GM21528 (cell line): ENCODE results near the gene PLAGL2.

Source experiments
- ATAC-seq: cut with Tn5 transposase; IDR thresholded peaks from one replicate; pipeline ENCODE4 v1.9.1; 2021; ENCODE audit warnings: mild to moderate bottlenecking, moderate library complexity; ENCODE audit not compliant: unreplicated experiment, low FRiP score

Gene PLAGL2

DNA sequence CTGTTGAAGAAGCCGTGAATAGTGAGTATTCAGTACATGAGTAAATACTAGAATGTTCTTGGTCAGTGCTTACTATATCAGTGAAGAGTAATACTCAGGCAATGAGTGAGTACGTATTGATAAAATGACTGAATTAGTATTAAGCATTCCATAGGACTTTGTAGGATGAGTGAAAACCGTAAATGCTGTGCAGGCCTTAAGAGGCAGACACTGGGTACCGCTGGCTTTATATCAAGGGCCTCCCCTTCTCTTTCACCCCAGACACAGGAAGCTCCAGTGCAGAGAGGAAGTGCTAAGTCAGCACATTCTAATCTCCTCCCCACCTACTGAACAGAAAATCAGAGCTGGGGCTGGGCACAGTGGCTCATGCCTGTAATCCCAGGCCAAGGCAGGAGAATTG, 24.3 kb upstream of the PLAGL2 start:
- no peak for ATAC-seq

DNA sequence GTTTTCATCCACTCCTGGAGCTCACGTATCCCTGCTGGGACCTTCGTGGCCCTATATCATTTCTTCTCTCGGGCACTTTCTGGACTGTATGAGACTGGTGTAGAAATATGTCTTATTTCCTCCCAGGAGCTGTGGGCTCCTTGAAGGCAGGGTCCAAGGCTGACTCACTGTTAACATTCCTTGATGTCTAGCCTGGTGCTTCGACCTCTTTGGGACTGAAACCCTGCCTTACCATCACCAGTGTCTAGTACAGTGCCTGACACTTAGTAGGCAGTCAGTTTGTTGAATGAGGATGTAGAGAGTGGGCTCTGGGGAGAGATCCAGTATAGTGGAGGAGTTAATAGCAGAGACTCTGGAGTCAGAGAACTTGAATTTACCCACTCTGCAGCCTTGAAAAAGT, 23.7 kb upstream of the PLAGL2 start:
- ATAC-seq: no peak

DNA sequence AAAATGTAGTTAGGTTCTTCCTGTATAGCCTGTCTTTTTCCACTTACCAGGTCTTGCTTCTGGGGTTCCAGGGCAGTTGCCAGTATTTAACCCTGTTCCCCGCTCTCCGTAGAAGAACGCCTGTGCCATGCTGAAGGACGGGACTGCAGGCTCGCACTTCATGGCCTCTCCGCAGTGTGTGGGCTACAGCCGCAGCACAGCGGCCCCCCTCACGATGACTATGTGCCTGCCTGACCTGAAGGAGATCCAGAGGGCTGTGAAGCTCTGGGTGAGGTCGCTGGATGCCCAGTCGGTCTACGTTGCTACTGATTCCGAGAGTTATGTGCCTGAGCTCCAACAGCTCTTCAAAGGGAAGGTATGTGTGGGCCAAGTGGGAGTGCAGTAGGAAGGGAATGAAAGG, 23.2 kb upstream of the PLAGL2 start:
- no peak for ATAC-seq

GRCh38 chr20:32229251-32229747, 21.8 kb upstream of the PLAGL2 start:
- ATAC-seq: no peak

- ATAC-seq: no peak
These were observed 20.5 kb upstream of the PLAGL2 start for GRCh38 chr20:32227744-32228688.

DNA sequence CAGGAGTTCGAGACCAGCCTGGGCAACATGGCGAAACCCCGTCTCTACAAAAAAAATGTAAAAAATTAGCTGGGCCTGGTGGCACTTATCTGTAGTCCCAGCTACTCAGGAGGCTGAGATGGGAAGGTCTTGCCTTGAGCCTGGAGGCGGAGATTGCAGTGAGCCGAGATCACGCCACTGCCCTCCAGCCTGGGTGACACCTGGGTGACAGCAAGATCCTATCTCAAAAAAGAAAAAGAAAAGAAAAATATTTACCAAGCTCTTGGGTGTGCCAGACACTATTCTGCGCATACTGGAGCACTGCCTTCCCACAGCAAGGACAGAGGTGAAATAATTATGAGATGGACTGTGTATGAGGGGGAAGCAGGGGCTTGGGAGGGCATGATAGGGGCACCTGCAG, 19.8 kb upstream of the PLAGL2 start:
- ATAC-seq: no peak

DNA sequence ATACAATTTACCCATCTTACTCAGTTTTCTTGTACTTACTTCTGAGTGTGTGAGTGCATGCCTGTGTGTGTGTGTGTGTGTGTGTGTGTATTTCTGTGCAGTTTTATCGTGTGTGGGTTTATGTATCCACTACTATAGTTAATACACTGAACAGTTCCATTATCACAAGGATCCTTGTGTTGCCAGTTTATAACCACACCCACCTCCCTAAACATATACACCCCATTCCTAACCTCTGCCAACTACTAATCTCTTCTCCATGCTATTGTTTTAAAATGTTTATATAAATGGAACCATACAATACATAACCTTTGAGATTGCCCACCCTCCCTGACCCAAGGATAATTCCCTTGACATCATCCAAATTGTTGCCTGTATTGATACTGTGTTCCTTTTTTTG, 18.8 kb upstream of the PLAGL2 start:
- no peak for ATAC-seq

DNA sequence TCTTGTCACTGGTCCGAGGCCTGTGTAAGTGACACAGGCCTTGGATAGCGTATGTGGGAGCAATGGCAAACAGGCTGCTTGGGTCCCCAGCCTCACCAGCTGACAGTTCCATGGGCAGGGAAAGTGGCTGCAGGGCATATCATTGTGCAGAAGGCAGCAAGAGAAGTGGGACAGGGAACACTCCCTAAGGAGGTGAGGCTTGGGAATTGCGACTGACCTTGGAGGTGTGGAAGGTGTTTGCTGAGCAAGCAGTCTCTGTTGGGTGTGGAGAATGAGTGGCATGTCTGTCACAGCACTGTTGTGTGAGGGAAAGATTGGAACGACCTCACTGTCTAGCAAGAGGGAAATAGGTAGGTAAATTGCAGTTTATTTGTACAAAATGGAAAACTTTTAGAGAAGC, 16.9 kb upstream of the PLAGL2 start:
- ATAC-seq: no peak

- ATAC-seq: no peak
These were observed 10.8 kb upstream of the PLAGL2 start for GRCh38 chr20:32218156-32218900.

GRCh38 chr20:32216179-32217142, 8.9 kb upstream of the PLAGL2 start:
- ATAC-seq: no peak

- no peak for ATAC-seq
These were observed 8.2 kb upstream of the PLAGL2 start for GRCh38 chr20:32215729-32216128.

GRCh38 chr20:32215147-32215546, 7.6 kb upstream of the PLAGL2 start:
- no peak for ATAC-seq

- ATAC-seq: no peak
These were observed 6.3 kb upstream of the PLAGL2 start for GRCh38 chr20:32213870-32214269.

DNA sequence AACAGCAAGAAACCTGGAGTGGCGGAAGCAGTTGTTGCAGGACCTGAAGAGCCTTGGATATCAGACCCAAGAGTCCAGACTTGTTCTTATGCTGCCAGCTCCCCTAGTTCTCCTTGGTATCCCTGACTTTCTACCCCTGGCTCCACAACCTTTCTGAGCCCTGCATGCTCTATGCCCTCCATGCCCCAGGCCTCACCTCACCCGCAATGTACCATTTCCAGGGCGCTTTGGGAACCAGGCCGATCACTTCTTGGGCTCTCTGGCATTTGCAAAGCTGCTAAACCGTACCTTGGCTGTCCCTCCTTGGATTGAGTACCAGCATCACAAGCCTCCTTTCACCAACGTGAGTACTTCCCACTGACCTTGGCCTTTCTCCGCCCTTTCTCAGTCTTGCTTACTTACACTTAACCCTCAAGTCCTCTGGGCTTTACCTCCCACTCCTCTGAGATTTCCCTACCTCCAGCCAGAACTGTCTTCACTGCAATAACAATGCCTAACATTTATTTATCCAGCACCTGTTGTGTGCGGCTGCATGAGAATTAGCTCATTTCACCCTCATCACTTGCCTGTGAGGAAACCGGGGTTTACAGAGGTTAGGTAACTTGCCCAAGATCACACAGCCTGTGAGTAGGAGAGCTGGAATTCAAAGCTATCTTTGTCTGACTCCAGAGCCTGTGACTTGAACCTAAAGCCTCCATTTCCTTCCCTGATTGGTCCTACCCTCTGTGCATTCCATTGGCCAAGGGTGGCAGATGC, 2.5 kb upstream of the PLAGL2 start:
- ATAC-seq: no peak

DNA sequence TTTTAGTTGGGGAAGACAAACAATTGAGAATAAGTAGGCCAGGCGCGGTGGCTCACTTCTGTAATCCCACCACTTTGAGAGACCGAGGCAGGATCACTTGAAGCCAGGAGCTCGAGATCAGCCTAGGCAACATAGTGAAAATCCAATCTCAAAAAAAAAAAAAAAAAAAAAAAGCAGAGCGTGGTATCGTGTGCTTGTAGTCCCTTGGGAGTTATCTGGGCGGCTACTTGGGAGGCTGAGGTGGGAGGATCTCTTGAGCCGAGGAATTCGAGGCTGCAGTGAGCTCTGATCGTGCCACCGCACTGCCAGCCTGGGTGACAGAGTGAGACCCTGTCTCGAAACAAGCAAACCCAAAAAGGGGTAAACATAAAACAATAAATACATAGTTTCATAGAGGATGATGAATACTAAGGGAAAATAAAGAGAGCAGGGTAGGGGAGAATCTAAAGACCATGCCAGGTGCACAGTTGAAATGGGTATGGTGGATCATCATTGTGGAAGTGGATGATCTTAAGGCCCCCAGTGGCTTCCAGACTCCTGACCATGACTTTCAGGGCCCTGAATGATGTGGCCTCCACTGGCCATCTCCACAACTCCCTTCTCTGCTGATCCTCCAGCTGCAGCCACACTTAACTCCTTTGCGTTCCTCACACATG, 1.1 kb upstream of the PLAGL2 start:
- ATAC-seq: no peak

DNA sequence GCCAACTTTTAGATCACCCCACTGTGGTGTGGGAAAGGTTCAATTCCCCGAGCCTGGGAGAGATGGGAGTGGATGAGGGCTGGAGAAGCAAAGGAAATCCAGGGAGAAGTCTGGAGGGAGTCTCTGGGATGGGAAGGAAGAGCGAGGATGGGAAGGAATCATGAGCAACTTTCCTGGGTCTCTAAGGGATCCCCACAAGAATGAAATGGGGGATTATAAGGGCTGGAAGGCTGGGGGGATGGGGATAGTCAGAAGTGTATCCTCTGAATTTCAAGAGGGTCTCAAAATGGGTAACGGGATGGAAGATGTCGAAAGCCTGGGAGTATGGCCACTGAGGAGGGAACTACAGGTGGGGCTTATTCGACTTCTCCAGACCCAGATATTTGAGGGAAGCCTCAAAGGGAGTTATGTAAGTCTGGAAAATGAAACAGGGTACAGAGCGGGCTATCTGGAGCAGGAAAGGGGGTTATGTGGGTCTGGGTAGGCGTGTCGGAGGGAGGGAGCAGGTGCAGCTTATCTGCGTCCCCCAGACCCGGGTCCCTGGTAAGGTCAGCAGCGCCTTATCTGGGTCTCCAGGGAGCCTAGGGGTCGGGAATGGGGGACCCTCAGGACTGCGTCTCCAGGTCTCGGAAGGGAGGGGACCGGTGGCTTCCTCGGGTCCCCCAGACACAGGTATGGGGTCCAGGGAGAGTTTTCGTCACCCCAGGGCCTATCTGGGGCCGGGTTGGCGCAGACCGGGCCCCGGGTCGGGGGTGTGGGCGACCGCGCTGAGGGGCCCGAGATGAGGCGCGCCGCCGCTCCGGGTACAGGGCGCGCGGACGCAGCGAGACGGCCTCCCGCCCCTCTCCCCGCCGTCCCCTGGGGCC, 550 bp downstream of the PLAGL2 start:
- peak; percentile 15 for ATAC-seq

GRCh38 chr20:32205843-32206759, 1.4 kb downstream of the PLAGL2 start:
- no peak for ATAC-seq
